ENCODE measurements around the gene LRMDA.

DNA sequence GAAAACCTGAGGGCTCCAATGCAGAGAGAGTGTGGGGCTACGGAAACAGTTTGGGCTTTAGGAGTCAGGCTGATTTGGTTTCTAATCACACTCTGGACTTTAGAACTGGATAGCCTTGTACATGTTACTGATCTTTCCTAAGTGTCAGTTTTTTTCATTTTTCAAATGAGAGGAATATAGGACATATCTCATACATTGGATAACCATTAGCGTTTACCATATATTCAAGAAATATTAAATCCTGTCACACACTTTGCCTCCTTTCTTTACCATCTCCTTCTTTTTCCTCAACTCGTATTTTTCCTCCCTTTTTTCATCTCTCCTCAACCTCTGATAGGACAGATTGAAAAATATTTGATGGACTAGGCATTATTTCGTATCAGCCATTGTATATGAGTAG is 885.7 kb downstream of the LRMDA start:
- TF ChIP-seq GTF2F1 (IDR thresholded peaks at IDR 0.05; ENCODE audit: borderline replicate concordance, low read depth, low read length) (no peak), SP1 (IDR thresholded peaks at IDR 0.05; ENCODE audit: low read depth, low read length) (no peak), CHD2 (IDR thresholded peaks at IDR 0.05; ENCODE audit: low read length) (no peak), EZH2 (IDR thresholded peaks at IDR 0.05; ENCODE audit: low read depth, low read length, severe bottlenecking) (no peak), SIN3A (conservative IDR thresholded peaks at IDR 0.05 in 1 of 2, IDR thresholded peaks at IDR 0.05 in 1 of 2; ENCODE audit: low read depth in 1 of 2, low read length in 2 of 2) (no peak), YY1 (IDR thresholded peaks at IDR 0.05; ENCODE audit: low read depth, low read length) (no peak), EP300 (IDR thresholded peaks at IDR 0.05; ENCODE audit: borderline replicate concordance in 1 of 2, low read depth in 2 of 2, low read length in 2 of 2) (no peak), CEBPB (IDR thresholded peaks at IDR 0.05; ENCODE audit: low read depth, low read length) (no peak)
- TF ChIP-seq, protein P1, sequence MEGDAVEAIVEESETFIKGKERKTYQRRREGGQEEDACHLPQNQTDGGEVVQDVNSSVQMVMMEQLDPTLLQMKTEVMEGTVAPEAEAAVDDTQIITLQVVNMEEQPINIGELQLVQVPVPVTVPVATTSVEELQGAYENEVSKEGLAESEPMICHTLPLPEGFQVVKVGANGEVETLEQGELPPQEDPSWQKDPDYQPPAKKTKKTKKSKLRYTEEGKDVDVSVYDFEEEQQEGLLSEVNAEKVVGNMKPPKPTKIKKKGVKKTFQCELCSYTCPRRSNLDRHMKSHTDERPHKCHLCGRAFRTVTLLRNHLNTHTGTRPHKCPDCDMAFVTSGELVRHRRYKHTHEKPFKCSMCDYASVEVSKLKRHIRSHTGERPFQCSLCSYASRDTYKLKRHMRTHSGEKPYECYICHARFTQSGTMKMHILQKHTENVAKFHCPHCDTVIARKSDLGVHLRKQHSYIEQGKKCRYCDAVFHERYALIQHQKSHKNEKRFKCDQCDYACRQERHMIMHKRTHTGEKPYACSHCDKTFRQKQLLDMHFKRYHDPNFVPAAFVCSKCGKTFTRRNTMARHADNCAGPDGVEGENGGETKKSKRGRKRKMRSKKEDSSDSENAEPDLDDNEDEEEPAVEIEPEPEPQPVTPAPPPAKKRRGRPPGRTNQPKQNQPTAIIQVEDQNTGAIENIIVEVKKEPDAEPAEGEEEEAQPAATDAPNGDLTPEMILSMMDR (IDR thresholded peaks at IDR 0.05; ENCODE audit: control extremely low read depth in 1 of 3, insufficient read depth in 1 of 3, low read depth in 1 of 3, low read length in 3 of 3), result no peak
- TF ChIP-seq, protein P2, sequence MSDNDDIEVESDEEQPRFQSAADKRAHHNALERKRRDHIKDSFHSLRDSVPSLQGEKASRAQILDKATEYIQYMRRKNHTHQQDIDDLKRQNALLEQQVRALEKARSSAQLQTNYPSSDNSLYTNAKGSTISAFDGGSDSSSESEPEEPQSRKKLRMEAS (IDR thresholded peaks at IDR 0.05), result no peak
- TF ChIP-seq, protein P3, sequence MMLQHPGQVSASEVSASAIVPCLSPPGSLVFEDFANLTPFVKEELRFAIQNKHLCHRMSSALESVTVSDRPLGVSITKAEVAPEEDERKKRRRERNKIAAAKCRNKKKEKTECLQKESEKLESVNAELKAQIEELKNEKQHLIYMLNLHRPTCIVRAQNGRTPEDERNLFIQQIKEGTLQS (IDR thresholded peaks at IDR 0.05; ENCODE audit: insufficient read depth, low read depth, low read length), result no peak
